Retinal pigment epithelial cell (primary cell): ENCODE results near the gene CALM3.
A peak's percentile ranks its signal among the peaks of the same experiment; 100 is the strongest.

Experiments
- DNase-seq: peaks from one replicate; pipeline ENCODE4 v3.0.0-alpha.2; 2010; ENCODE audit warnings: low read depth
- H3K4me3 ChIP-seq: 2 replicates; pipeline ENCODE4 v1.5.1; 2011; ENCODE audit warnings: mild to moderate bottlenecking, low read length, control low read depth, moderate library complexity
- CTCF ChIP-seq: conservative IDR thresholded peaks from 2 replicates; pipeline ENCODE4 v1.5.1; 2011; ENCODE audit warnings: low read depth, low read length, control low read depth, inconsistent platforms

Gene CALM3

DNA sequence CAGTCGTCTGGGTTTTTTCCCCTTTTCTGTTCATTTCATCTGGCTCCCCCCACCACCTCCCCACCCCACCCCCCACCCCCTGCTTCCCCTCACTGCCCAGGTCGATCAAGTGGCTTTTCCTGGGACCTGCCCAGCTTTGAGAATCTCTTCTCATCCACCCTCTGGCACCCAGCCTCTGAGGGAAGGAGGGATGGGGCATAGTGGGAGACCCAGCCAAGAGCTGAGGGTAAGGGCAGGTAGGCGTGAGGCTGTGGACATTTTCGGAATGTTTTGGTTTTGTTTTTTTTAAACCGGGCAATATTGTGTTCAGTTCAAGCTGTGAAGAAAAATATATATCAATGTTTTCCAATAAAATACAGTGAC, 9.3 kb downstream of the CALM3 start:
- no peak overlapping the region for H3K4me3 ChIP-seq
- TF ChIP-seq CTCF: no peak
- no peak for DNase-seq

GRCh38 chr19:46610851-46611770, 10.0 kb downstream of the CALM3 start:
- no peak overlapping the region for H3K4me3 ChIP-seq
- TF ChIP-seq CTCF: no peak
- DNase-seq: no peak

GRCh38 chr19:46611776-46612175, 10.6 kb downstream of the CALM3 start:
- no peak for TF ChIP-seq CTCF
- DNase-seq: no peak

DNA sequence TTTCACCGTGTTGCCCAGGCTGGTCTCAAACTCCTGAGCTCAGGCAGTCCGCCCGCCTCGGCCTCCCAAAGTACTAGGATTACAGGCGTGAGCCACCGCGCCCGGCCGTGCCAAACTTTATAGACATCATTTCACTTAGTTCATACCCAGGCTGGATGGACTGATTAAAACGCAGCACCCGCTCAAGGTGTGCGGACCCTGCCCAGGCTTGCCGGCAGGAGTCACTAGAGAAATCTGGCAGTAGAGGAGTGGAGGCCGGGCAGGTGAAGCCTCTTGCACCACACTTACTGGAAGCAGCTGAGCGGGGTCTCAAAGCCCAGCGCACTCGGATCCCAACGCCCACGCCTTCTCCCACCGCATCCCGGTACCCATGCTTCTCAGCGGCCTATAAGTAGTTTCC, 12.4 kb downstream of the CALM3 start:
- DNase-seq: no peak
- no peak overlapping the region for H3K4me3 ChIP-seq
- peak; percentile 4 for TF ChIP-seq CTCF

More at GRCh38 chr19:46611776-46612175, 10.6 kb downstream of the CALM3 start:
- H3K4me3 ChIP-seq: no peak overlapping the region

GRCh38 chr19:46614114-46614722, 13.1 kb downstream of the CALM3 start:
- no peak overlapping the region for H3K4me3 ChIP-seq
- no peak for DNase-seq
- TF ChIP-seq CTCF: peak; percentile 93

DNA sequence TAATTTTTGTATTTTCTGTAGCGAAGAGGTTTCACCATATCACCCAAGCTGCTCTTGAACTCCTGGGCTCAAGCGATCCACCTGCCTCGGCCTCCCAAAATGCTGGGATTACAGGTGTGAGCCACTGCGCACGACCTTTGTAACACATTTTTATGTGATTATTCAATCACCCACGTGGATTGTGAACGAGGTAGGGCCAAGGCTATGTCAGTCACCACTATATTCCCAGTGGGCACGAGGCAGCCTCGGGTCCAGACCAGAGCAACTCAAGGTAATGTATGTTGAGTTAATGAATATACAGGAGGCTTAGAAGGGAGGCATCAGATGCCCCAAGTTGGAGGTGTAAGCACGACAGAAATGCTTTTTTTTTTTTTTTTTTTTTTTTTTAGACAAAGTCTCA, 14.8 kb downstream of the CALM3 start:
- no peak for TF ChIP-seq CTCF
- no peak overlapping the region for H3K4me3 ChIP-seq
- no peak for DNase-seq

DNA sequence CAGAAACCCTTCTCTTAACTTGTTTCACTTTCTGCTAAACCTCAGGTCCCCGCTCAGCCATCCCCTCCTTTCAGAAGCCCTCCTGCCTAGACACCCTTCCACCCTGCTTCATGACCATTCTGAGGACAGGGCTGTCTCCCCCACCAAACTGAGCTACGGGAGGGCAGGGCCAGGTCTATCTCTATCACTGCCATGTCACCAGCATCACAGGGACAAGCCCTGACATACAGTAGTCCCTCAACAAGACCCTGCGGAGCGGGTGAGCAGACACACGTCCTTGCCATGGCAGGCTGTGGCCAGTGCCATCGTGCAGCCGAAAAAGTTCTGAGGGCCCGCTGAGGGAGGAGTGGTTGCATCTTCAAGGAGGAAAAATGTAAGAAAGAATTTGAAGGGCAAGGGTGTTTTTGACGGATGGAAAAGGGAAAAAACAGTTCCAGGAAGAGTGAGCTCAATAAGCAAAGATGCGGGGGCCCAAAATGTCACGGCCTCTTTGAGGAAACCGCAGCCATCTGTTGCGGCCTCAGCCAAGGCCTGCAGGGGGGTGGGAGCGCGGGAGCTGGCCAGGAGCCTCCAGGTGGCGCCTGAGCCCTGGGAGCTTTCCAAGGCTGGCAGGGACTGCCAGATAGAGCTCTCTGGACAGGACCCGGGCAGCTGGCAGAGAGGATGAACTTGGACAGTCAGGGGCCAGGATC, 15.6 kb downstream of the CALM3 start:
- peak; percentile 62 for TF ChIP-seq CTCF
- H3K4me3 ChIP-seq: no peak overlapping the region
- DNase-seq: no peak
